Epithelial cell of esophagus (primary cell): ENCODE measurements around the gene CACNG8.
A peak's percentile ranks its signal among the peaks of the same experiment; 100 is the strongest.

Experiments used
- DNase-seq: peaks from one replicate; pipeline ENCODE4 v3.0.0; 2010; ENCODE audit warnings: low read depth
- H3K4me3 ChIP-seq: 2 replicates; pipeline ENCODE4 v1.5.1; 2011; ENCODE audit warnings: mild to moderate bottlenecking, low read length, control low read depth
- TF ChIP-seq, protein P1 (sequence below): IDR thresholded peaks from 2 replicates; pipeline ENCODE4 v1.5.1; 2011; ENCODE audit warnings: low read depth, mild to moderate bottlenecking, low read length, control low read depth, inconsistent platforms; ENCODE audit not compliant: insufficient read depth; ENCODE audit errors: missing control alignments

CACNG8 gene

GRCh38 chr19:54017261-54017660 lies 54.5 kb downstream of the CACNG8 start:
- peak; percentile 10 for DNase-seq
- no peak overlapping the region for H3K4me3 ChIP-seq
- TF ChIP-seq, protein P1, sequence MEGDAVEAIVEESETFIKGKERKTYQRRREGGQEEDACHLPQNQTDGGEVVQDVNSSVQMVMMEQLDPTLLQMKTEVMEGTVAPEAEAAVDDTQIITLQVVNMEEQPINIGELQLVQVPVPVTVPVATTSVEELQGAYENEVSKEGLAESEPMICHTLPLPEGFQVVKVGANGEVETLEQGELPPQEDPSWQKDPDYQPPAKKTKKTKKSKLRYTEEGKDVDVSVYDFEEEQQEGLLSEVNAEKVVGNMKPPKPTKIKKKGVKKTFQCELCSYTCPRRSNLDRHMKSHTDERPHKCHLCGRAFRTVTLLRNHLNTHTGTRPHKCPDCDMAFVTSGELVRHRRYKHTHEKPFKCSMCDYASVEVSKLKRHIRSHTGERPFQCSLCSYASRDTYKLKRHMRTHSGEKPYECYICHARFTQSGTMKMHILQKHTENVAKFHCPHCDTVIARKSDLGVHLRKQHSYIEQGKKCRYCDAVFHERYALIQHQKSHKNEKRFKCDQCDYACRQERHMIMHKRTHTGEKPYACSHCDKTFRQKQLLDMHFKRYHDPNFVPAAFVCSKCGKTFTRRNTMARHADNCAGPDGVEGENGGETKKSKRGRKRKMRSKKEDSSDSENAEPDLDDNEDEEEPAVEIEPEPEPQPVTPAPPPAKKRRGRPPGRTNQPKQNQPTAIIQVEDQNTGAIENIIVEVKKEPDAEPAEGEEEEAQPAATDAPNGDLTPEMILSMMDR = no peak

DNA sequence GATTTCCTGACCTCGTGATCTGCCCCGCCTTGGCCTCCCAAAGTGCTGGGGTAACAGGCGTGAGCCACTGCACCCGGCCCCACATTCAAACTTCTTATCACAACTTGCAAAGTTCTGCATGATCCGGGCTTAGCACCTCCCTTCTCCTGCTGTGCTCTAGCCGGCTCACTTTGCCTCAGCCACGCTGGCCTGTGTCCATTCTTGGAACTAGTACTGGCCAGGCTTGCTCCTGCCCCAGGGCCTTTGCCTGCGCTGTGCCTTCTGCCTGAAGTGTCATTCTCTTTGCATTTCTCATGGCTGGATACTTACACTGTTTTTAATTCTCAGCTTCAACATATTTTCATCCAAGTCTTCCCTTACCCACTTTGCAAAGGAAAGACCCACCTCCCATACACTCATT lies 58.6 kb downstream of the CACNG8 start:
- no peak overlapping the region for H3K4me3 ChIP-seq
- DNase-seq = no peak
- TF ChIP-seq, protein P1 = no peak

DNA sequence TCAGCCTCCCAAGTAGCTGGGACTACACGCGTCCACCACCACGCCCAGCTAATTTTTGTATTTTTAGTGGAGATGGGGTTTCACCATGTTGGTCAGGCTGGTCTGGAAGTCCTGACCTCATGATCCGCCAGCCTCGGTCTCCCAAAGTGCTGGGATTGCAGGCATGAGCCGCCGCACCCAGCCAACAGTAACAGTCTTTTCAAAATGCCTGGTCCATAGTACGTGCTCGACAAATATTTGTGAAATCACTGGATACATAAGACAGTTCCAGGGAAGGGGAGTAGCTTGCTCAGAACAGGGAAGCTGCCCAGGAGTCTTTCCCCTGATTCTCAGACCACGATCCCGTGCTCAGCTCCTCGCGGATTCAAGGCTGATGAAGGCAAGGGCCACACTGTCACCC lies 59.2 kb downstream of the CACNG8 start:
- TF ChIP-seq, protein P1 = no peak
- no peak overlapping the region for H3K4me3 ChIP-seq
- DNase-seq = no peak

- no peak overlapping the region for H3K4me3 ChIP-seq
- TF ChIP-seq, protein P1 = no peak
- no peak for DNase-seq
Measured at GRCh38 chr19:54023191-54023590, 60.5 kb downstream of the CACNG8 start.

DNA sequence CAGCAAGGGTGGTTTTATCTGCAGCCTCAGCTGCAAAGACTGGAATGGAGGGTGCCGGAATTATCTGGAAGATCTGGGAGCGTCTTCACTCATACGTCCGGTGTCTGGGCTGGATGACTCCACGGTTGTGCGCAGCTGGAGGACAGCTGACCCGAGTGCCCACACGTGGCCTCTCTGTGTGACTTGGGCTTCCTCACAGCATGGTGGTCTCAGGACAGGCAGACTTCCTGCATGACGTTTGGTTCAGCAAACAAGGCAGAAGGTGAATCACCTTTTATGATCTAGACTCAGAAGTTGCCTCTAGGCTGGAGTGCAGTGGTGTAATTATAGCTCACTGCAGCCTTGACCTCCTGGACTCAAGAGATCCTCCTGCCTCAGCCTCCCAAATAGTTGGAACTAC lies 61.9 kb downstream of the CACNG8 start:
- no peak for DNase-seq
- no peak overlapping the region for H3K4me3 ChIP-seq
- TF ChIP-seq, protein P1 = no peak

DNA sequence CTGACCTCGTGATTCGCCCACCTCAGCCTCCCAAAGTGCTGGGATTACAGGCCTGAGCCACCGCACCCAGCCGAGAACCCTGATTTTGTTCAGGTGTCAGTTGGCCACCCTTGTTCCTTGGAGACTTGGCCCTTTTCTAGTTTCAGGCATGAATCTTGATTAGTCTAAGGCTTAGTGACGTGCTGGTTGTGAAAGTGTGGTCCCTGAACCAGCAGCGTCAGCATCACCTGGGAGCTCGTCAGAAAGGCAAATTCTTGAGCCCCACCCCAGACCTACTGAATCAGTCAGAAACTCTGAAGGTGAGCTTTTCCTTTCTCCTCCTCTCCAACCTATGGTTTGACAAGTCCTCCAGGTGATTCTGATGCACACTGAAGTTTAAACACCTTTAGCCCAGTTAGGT lies 63.9 kb downstream of the CACNG8 start:
- TF ChIP-seq, protein P1 = no peak
- peak; percentile 22 for DNase-seq
- H3K4me3 ChIP-seq = no peak overlapping the region

- TF ChIP-seq, protein P1 = no peak
- no peak overlapping the region for H3K4me3 ChIP-seq
- DNase-seq = no peak
Measured at GRCh38 chr19:54029301-54029700, 66.6 kb downstream of the CACNG8 start.
